ENCODE data around the gene DGCR8. TPM values are rescaled to one million over a fixed set of nuclear protein-coding genes. Genes with fewer than 3 reads are reported as not detected.

DGCR8 gene
- total RNA-seq, 1 donor from 2014 or later, result 30.5 TPM

DNA sequence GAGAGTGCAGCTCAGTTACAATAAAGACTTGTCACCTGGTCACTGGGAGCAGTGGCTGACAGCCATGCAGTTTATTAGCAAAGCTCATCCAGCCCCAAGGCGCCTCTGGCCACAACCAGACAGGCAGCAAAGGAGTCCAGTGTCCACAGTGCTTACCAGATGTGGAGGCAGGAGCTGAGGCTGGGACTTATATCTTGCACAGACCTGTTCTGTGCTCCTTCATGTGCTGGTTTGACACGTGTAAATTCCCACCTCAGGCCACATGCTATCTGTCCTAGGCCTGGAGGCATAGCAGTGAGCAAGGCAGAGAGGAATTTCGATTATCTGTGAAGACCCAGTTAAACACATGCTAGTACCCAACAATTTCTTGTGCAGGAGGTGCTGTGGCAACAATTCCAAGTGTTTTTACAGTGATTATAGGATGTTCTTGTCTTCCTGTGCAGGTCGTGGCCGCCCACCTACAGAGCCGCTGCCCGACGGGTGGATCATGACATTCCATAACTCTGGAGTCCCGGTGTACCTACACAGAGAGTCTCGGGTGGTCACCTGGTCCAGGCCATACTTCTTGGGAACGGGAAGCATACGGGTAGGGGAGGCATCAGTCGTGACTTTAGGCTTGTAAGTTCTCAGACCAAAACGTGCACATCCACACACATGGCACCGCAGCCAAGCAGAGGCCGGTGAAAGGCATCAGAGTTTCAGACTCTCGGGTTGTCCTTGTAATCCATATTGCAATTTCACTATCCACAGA is 9.4 kb downstream of the DGCR8 start:
- TF ChIP-seq, protein P1, sequence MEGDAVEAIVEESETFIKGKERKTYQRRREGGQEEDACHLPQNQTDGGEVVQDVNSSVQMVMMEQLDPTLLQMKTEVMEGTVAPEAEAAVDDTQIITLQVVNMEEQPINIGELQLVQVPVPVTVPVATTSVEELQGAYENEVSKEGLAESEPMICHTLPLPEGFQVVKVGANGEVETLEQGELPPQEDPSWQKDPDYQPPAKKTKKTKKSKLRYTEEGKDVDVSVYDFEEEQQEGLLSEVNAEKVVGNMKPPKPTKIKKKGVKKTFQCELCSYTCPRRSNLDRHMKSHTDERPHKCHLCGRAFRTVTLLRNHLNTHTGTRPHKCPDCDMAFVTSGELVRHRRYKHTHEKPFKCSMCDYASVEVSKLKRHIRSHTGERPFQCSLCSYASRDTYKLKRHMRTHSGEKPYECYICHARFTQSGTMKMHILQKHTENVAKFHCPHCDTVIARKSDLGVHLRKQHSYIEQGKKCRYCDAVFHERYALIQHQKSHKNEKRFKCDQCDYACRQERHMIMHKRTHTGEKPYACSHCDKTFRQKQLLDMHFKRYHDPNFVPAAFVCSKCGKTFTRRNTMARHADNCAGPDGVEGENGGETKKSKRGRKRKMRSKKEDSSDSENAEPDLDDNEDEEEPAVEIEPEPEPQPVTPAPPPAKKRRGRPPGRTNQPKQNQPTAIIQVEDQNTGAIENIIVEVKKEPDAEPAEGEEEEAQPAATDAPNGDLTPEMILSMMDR (IDR thresholded peaks at IDR 0.05; ENCODE audit: insufficient read depth, low read length, severe bottlenecking), result no peak
- H3K4me3 ChIP-seq (ENCODE audit: low read depth, low read length), result no peak overlapping the region
- H3K36me3 ChIP-seq (ENCODE audit: control insufficient read depth, insufficient read depth, low read length), result peaks cover 60% of the 10 kb centered on the region
- DNase-seq (ENCODE audit: low read depth), result no peak
- no peak for FAIRE-seq
- no peaks in the 10 kb centered on the region for H3K27me3 ChIP-seq (ENCODE audit: control insufficient read depth, insufficient read depth, low read length)

- peaks cover 63% of the 10 kb centered on the region for H3K36me3 ChIP-seq (ENCODE audit: control insufficient read depth, insufficient read depth, low read length)
- no peak overlapping the region for H3K4me3 ChIP-seq (ENCODE audit: low read depth, low read length)
- DNase-seq (ENCODE audit: low read depth) (no peak), FAIRE-seq (peak; percentile 72)
- H3K27me3 ChIP-seq (ENCODE audit: control insufficient read depth, insufficient read depth, low read length), result no peaks in the 10 kb centered on the region
- TF ChIP-seq, protein P1 (IDR thresholded peaks at IDR 0.05; ENCODE audit: insufficient read depth, low read length, severe bottlenecking), result no peak
These were observed 10.1 kb downstream of the DGCR8 start for GRCh38 chr22:20089977-20090729.

- Histone ChIP-seq H3K27me3 (ENCODE audit: control insufficient read depth, insufficient read depth, low read length) (no peaks in the 10 kb centered on the region), H3K4me3 (ENCODE audit: low read depth, low read length) (no peak overlapping the region), H3K36me3 (ENCODE audit: control insufficient read depth, insufficient read depth, low read length) (peaks cover 61% of the 10 kb centered on the region)
- DNase-seq (ENCODE audit: low read depth) (no peak), FAIRE-seq (no peak)
- TF ChIP-seq, protein P1 (IDR thresholded peaks at IDR 0.05; ENCODE audit: insufficient read depth, low read length, severe bottlenecking), result no peak
These were observed 10.7 kb downstream of the DGCR8 start for GRCh38 chr22:20090730-20091240.

DNA sequence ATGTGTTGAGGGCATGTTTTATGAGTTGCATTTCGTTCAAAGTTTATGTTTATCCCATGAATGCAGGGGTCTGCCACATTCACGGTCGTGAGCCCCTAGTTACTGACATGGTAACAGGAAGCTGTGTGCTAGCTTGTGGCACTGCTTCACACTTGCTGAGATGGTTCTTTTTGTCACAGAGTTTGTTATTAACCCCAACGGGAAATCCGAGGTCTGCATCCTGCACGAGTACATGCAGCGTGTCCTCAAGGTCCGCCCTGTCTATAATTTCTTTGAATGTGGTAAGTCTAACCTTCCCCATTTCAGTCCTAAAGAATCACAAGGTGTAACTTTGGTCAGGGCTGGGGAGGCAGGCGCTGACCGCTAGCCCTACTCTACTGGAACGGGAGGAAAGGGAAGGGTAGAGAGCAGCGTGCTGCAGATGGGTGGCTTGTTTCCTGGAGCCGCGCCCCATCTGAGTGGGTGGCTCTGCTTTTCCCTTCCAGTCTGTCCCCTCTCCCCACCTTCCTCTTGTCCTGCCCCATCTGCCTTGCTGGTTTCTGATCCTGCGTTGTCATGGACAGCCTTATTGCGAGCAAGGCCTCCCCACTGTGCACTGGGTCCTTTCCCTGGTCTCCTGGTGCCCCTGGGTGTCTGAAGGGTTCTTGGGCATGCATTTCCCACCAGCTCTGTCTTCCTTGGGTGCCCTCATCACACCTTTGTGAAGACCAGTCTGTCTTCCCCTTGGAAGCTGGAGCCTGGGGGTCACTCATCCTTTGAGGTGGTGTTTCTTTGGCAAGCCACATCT is 11.8 kb downstream of the DGCR8 start:
- TF ChIP-seq, protein P1 (IDR thresholded peaks at IDR 0.05; ENCODE audit: insufficient read depth, low read length, severe bottlenecking), result no peak
- peak; percentile 23 for FAIRE-seq
- Histone ChIP-seq H3K4me3 (ENCODE audit: low read depth, low read length) (no peak overlapping the region), H3K36me3 (ENCODE audit: control insufficient read depth, insufficient read depth, low read length) (peaks cover 54% of the 10 kb centered on the region), H3K27me3 (ENCODE audit: control insufficient read depth, insufficient read depth, low read length) (no peaks in the 10 kb centered on the region)
- no peak for DNase-seq (ENCODE audit: low read depth)

DNA sequence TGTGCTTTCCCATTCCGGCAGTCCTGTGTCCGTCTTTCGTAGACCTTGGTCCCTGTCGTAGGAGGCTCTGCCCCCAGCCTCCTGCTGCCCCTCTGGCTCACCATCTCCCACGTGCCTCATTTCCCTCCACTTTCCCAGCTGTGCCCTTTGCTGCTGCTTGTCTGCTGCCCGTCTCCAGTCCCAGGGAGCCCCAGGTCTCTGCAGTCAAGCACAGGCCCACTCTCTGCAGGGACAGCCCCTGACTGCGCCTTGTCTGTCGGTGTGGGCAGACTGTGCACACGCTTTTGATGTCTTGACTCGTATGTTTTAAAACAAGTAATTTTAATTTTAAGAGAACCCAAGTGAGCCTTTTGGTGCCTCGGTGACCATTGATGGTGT is 12.4 kb downstream of the DGCR8 start:
- TF ChIP-seq, protein P1 (IDR thresholded peaks at IDR 0.05; ENCODE audit: insufficient read depth, low read length, severe bottlenecking), result no peak
- Histone ChIP-seq H3K36me3 (ENCODE audit: control insufficient read depth, insufficient read depth, low read length) (peaks cover 49% of the 10 kb centered on the region), H3K4me3 (ENCODE audit: low read depth, low read length) (no peak overlapping the region), H3K27me3 (ENCODE audit: control insufficient read depth, insufficient read depth, low read length) (no peaks in the 10 kb centered on the region)
- DNase-seq (ENCODE audit: low read depth) (no peak), FAIRE-seq (no peak)
